GM08714 (cell line): ENCODE measurements around the gene DDX24.

ENCODE experiments used
- H3K4me3 ChIP-seq: fragments of 200-500 bp; sonication (Bioruptor generic); 2 replicates; pipeline ENCODE4 v1.5.1; 2014; ENCODE audit warnings: mild to moderate bottlenecking, low read length, inconsistent platforms
- ZNF274 ChIP-seq: IDR thresholded peaks from 2 replicates; pipeline ENCODE4 v1.6.1; 2012; ENCODE audit warnings: mild to moderate bottlenecking, low read depth, low read length

DDX24 gene

DNA sequence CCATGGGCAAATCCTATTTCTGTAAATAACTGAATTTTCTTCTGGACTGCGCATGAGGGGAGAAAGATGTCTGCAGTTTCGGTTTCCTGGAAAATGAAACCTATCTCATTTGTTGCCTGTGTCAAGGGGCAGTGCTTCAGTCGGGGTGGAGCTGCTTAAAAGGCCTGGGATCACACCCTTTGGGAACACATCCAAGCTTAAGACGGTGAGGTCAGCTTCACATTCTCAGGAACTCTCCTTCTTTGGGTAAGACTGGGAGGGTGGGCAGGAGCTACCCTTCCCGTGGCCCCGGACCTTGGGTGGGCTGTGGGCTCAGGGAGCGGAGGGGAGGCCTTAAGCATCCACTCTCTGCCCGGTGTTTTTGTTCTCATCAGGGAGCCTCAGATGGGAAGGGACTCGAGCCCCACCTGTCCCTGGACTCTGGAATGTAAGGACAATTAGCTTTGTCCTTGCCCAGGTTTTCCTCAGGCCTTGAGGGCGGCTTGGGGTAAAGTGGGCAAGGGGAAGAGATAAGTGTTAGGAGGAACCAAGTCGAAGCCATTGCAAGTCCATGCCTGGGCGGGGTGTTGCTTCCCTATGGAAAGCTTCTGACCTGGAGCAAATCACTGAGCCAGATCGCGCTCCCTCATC, 29.7 kb upstream of the DDX24 start, which contains the start of gene IFI27:
IFI27 (plus strand) TSS at position 185 of the 630 bp plus-strand sequence.
- H3K4me3 ChIP-seq = no peak within 1 kb of the TSS
- no peak for TF ChIP-seq ZNF274

DNA sequence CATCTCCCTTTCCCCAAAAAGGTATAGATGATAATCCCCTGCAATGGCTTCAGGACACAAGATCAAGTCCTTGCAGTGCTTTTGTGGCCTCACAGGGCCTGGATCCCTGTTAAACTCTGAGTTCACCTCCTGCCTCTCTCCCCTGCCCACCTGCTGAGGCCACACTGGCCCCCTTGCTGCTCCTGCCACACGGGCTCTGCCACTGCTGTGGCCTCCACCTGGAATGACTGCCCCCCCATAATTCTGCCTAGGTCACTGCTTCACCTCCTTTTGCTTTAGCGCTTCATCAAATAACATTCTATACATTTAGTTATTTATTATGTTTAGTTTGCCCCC, 28.9 kb upstream of the DDX24 start:
- TF ChIP-seq ZNF274 = no peak
- H3K4me3 ChIP-seq = no peak overlapping the region

DNA sequence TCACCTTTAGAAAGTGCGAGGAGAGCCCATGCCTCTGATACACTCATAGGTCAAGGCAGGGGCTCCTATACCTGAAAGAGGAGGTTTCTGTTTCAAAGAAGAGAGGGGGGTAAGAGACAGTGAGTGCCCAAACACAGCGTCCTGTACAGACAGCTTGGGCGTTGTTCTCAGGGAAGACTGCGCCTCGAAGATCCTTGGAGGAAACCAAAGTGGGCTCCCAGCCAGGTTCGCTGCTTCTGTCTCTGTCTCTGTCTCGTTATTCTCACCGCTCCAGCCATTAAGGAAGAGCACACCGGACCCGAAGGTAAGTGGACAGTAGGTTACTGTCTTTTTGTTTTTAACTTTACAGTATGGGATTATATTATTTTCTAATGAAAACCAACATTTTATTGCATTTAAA, 23.7 kb upstream of the DDX24 start:
- no peak overlapping the region for H3K4me3 ChIP-seq
- no peak for TF ChIP-seq ZNF274

DNA sequence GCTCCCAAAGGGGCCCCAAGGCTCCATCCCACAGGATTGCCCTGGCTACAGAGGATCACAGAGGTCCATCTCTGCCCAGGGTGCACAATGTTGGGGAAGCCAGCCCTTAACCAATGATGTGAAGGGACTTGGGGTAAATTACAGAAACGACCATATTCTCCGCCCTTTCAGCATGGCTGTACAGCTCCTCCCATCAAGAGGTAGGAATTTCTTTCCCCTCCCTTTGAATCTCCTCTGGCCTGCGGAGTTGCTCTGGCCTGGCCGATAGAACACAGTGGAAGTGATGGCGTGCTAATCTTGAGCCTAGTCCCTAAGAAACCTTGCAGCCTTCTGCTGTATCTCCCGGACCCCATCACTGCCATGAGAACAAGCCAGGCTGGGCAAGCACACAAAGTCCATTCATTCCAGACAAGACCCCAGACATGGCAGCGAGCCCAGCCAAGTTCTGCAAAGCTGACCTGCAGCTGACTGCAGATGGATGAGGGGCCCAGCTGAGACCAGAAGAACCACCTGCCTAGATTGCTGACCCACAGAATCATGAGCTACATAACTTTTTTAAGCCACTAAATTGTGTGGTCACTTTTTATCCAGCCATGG, 22.6 kb upstream of the DDX24 start:
- H3K4me3 ChIP-seq = no peak overlapping the region
- no peak for TF ChIP-seq ZNF274

DNA sequence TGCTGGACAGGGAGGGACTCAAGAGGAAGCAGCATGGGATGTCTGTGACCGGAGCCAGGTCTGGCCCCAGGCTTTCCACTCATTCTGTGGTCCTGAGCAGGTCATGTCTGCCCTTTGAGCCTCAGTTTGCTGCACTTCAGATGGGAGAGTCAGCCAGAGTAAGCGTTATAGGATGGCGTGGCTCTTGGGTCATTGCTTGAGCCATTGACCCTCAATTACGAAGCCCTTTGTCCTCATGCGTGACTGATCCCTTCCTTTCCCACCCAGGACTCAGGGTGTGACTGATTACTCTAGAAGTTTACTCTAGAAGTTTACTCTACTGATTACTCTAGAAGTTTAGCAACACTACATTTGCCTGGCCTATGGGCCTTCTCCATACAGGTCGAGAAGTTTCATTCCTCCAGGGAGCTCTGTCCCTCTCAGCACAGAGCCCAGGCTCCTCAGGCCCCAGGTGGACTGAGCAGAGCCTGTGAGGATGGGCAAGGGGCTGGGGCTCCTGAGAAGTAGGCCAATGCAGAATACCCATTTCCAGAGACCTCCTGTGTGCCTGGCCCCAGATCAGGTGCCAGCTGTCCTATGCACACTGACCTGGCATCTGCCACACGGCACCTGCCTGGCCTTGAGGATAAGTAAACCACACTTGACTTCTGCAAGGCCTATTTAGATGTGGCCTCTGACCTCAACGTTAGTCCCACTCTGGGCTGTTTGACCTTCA, 21.9 kb upstream of the DDX24 start:
- no peak for TF ChIP-seq ZNF274
- no peak overlapping the region for H3K4me3 ChIP-seq

DNA sequence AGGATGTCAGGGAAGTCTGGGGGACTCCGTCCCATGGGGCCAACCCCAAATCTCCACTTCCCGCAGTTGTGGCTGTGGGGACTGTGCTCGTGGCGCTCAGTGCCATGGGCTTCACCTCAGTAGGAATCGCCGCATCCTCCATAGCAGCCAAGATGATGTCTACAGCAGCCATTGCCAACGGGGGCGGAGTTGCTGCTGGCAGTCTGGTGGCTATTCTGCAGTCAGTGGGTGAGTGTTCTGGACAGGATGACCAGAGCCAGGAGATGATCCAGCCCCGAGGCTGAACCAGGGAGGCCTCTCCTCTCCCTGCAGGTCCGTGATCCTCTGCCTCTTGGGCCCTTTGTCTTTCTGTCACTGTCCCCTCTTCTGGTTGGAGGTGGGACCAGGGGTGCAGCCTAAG, 20.7 kb upstream of the DDX24 start:
- H3K4me3 ChIP-seq = no peak overlapping the region
- TF ChIP-seq ZNF274 = no peak

DNA sequence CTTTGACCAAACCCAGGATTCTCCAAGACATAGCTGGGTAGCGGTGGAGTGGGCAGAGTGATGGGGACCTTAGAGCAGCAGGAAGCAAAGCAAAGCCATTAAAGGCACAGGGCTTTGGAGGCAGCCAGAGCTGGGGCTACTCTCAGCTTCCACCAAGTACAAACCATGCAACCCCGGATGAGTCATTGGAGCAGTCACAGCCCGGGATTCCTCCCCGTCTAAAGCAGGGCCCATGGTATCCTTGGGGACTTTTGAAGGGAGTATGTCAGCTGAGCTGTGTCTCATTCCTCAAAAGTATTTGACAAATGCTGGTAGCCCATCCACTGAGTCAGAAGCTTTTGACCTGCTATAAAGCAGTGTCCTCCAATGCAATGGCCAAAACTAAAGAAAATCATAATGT, 19.8 kb upstream of the DDX24 start:
- TF ChIP-seq ZNF274 = no peak

DNA sequence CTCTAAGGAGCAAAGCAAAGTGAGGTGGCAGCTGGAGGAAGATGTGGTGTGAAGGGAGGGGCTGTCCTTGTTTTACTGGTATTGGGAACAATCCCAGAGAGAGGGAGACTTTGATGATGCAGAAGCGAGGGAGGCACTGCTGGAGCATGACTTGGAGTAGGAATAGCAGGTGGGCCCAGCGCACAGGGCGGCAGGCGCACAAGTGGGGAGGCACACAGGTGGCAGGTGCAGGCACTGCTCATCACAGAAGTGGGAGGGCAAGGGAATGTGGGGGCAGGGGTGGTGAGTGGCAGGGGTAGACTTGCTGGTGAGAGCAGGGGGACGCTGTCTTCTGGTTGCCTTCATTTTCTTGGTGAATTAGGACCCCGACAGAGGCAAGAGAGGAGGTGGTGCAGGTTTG, 18.0 kb upstream of the DDX24 start:
- H3K4me3 ChIP-seq = no peak overlapping the region
- no peak for TF ChIP-seq ZNF274

More for the DNA sequence above, 19.8 kb upstream of the DDX24 start:
- no peak overlapping the region for H3K4me3 ChIP-seq

DNA sequence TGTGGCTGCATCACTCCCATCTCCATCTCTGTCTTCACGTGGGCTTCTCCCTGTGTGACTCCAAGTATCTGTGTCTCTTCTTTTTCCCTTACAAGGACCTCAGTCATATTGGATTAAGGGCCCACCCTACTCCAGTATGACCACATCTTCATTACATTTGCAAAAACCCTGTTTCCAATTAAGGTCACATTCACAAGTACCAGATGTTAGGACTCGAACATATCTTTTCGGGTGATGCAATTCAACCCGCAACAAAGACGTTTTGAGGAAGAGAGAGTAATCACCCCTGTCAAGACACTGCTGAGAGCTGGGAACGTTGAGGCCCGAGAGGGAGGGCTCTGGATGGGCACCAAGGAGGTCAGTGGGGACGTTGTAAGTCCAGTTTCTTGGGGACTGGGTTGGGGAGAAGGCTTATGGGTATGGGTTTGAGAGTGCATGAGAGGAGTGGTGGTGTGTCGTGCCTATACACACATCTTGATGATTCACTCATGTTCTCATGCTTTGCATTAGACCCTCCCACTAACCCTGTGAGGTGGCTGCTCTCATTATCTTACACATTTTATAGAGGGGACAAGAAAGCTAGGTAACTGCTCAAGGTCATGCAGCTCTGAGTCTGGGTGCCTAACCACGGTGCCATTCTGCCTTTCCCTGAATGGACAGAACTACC, 17.5 kb upstream of the DDX24 start:
- H3K4me3 ChIP-seq = no peak overlapping the region
- no peak for TF ChIP-seq ZNF274

DNA sequence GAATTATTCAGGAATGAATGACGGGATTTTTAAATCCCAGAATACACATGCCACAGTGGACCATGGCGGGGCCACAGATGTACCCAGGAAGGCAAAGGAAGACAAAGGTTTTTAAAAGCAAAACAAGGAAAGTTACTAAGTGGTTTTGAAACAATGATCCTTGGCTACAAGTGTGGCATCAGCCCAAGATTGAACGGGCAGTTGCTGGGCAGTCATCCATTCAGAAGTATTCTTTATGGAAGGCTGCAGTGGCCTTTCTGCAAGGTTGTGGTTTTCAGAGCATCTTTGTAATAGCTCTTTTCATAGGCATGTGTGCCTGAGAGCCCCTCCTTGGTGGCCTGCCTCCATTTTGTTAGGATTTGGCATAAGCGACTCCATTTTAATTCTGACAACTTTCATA, 16.1 kb upstream of the DDX24 start:
- no peak overlapping the region for H3K4me3 ChIP-seq
- no peak for TF ChIP-seq ZNF274

DNA sequence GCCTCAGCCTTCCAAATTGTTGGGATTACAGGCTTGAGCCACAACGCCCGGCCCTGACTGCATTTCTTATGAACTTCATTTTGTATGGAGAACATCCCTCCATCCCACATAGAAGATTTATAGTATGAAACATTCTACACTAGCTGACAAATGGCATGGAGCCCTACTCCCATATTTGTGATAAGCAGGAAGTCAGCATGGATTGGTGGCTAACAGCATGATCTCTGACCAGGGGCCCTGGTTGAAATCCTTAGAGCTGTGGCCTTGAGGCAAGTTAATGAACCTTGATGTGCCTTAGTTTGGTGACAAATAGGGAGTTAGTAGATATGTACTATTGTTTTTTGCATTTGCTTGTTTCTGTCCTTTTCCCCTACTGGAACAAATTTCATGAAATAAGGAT, 12.4 kb upstream of the DDX24 start:
- TF ChIP-seq ZNF274 = no peak
- H3K4me3 ChIP-seq = no peak overlapping the region

DNA sequence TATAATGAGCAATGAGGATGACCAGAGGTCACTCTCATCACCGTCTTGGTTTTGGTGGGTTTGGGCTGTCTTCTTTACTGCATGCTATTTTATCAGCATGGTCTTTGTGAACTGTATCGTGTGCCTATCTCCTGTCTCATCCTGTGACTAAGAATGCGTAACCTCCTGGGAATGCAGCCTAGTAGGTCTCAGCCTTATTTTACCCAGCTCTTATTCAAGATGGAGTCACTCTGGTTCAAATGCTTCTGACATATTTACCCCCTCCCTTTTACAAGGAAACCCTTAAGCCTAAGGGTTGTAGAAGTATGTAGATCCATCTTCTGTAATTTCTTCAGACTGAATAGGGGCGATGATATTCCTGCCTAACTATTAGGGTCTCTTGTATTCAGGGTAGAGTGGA, 8.5 kb upstream of the DDX24 start:
- H3K4me3 ChIP-seq = no peak overlapping the region
- TF ChIP-seq ZNF274 = no peak

DNA sequence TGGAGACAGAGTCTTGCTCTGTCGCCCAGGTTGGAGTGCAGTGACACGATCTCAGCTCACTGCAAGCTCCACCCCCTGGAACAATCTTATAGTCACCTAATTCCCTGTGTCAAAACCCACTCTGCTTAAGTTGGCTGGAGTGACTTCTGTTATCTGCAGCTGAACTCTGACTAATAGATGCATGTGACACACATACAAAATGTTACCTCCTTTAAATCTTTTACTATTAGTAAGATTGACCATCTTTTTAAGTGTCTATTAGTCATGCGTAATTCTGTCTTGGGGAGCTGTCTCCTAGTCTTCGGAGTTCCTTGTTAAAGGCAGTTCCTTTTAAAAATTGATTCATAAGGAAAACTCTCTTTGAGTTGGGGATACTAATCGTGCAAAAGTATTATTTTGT, 7.5 kb upstream of the DDX24 start:
- no peak overlapping the region for H3K4me3 ChIP-seq
- no peak for TF ChIP-seq ZNF274

DNA sequence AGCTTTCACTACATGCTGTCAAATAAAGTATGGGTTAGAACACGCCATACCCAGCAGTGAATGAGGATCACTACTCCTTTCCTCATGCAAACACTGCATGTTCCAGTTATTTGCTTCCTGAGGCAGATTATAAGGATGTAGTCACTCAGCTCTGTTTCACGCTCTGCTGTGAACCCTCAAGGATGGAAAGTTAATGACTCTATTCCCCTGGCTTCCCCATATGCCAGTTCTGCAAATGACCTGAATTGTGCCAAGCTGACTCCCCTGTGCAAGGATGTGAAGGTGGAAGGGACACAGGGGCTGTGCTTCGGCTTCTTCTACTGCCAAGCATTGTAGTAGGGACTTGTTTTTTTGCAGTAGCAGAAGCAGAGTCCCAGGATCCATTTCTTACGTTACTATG, 6.9 kb upstream of the DDX24 start:
- H3K4me3 ChIP-seq = no peak overlapping the region

DNA sequence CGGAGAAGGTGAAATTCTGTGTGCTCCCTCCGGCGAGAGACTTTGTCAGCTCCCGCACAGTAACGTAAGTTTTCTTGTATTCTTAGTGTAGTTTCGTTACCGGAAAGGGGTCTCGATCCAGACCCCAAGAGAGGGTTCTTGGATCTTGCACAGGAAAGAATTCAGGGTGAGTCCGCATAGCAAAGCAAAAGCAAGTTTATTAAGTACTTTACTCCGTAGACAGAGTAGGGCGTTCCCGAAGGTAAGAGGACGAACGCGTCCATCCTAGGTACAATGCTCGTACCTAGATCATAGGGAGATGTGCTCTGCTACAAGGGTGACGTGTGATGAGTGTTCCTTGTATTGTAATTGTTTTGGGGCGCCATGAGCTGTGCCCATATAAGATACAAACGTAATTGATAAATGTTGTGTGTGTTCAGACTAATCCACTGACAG, 401 bp upstream of the DDX24 start:
- no peak for TF ChIP-seq ZNF274
- H3K4me3 ChIP-seq = peak overlapping the region; percentile 85

More for the DNA sequence above, 6.9 kb upstream of the DDX24 start:
- TF ChIP-seq ZNF274 = no peak
